B cell (primary cell): ENCODE measurements around the gene NCS1. TPM values are rescaled to one million over a fixed set of nuclear protein-coding genes. Genes with fewer than 3 reads are reported as not detected.

ENCODE experiments used
- ATAC-seq: fragments of 200-7000 bp; cut with Tn5 transposase; one replicate; pipeline ENCODE4 v1.10.0; 2021; ENCODE audit warnings: low read depth, mild to moderate bottlenecking, moderate number of reproducible peaks, moderate library complexity
- CTCF ChIA-PET: fragments of 350-600 bp; sonication (Branson Sonifier 250); formaldehyde crosslinking; loops from one replicate; lab custom pipeline; 2021; ENCODE audit warnings: antibody characterized with exemption, inconsistent platforms; lab: Charles Lee
- POLR2A ChIA-PET: fragments of 350-600 bp; sonication (Branson Sonifier 250); formaldehyde crosslinking; loops from one replicate; lab custom pipeline; 2021; ENCODE audit warnings: antibody characterized with exemption; lab: Charles Lee
- DNase-seq: peaks from one replicate; pipeline ENCODE4 v3.0.0; 2013
- H2AFZ ChIP-seq: 2 replicates; pipeline ENCODE4 v1.6.1; 2012; ENCODE audit warnings: mild to moderate bottlenecking, low read depth, low read length; ENCODE audit not compliant: insufficient read depth, poor library complexity, severe bottlenecking
- H3K27ac ChIP-seq, 2 donors: 1 replicate in 1 of 2; 2 replicates in 1 of 2; pipeline ENCODE4 v1.5.1; 2012 to 2013; ENCODE audit warnings: low read length in 2 of 2, mild to moderate bottlenecking in 2 of 2, moderate library complexity in 1 of 2
- H3K27me3 ChIP-seq, 4 experiments: fragments of 200-600 bp in 1 of 4; sonication (generic) in 1 of 4; replicated peaks in 1 of 4; 1 replicate in 2 of 4; 2 replicates in 2 of 4; pipeline versions ENCODE4 v1.6.1 to v1.7.0; 2013 to 2016; ENCODE audit warnings: low read length in 3 of 4, mild to moderate bottlenecking in 2 of 4, mixed read lengths in 1 of 4, moderate library complexity in 1 of 4; ENCODE audit not compliant: insufficient read depth in 4 of 4, control insufficient read depth in 3 of 4; ENCODE audit errors: control extremely low read depth in 1 of 4
- H3K36me3 ChIP-seq, 2 experiments: replicated peaks in 1 of 2; 1 replicate in 1 of 2; 2 replicates in 1 of 2; pipeline versions ENCODE4 v1.6.1 to v1.7.1; 2013; ENCODE audit warnings: low read length in 1 of 2; ENCODE audit not compliant: insufficient read depth in 2 of 2, control insufficient read depth in 1 of 2; ENCODE audit errors: control extremely low read depth in 1 of 2, extremely low read depth in 1 of 2
- H3K4me1 ChIP-seq, 2 donors: fragments of 200-600 bp in 1 of 2; sonication (generic) in 1 of 2; 1 replicate in 1 of 2; 2 replicates in 1 of 2; pipeline versions ENCODE4 v1.5.1 to v1.6.1; 2013 to 2017; ENCODE audit warnings: low read length in 2 of 2; ENCODE audit not compliant: control insufficient read depth in 2 of 2, insufficient read depth in 2 of 2
- H3K4me2 ChIP-seq: replicated peaks from 2 replicates; pipeline ENCODE3; 2012; ENCODE audit warnings: mild to moderate bottlenecking, low read depth, low read length; ENCODE audit not compliant: poor library complexity, severe bottlenecking
- H3K4me3 ChIP-seq, 5 experiments: fragments of 200-600 bp in 1 of 5; sonication (generic) in 1 of 5; 1 replicate in 3 of 5; 2 replicates in 2 of 5; pipeline versions ENCODE4 v1.5.1 to v1.7.0; 2011 to 2016; ENCODE audit warnings: low read length in 4 of 5, mild to moderate bottlenecking in 4 of 5, low read depth in 2 of 5, control low read depth in 1 of 5, moderate library complexity in 1 of 5; ENCODE audit not compliant: insufficient read depth in 1 of 5; ENCODE audit errors: control extremely low read depth in 1 of 5, extremely low read depth in 1 of 5
- H3K79me2 ChIP-seq: fragments of 200-600 bp; sonication (generic); one replicate; pipeline ENCODE4 v1.6.0; 2016; ENCODE audit warnings: low read length; ENCODE audit not compliant: control insufficient read depth, insufficient read depth
- H3K9ac ChIP-seq: fragments of 200-600 bp; sonication (generic); 2 replicates; pipeline ENCODE4 v1.6.1; 2017; ENCODE audit warnings: mild to moderate bottlenecking, low read length, moderate library complexity
- H3K9me3 ChIP-seq, 3 donors: one replicate each; pipeline versions ENCODE4 v1.6.1 to v1.7.1; 2013; ENCODE audit warnings: low read length in 2 of 3; ENCODE audit not compliant: control insufficient read depth in 2 of 3, insufficient read depth in 1 of 3; ENCODE audit errors: control extremely low read depth in 1 of 3
- H4K20me1 ChIP-seq: 2 replicates; pipeline ENCODE4 v1.6.0; 2012; ENCODE audit warnings: mild to moderate bottlenecking, low read length; ENCODE audit not compliant: insufficient read depth, control insufficient read depth, poor library complexity, severe bottlenecking
- H3K27ac Mint-ChIP-seq: one replicate; pipeline ENCODE4 v1.8.0; 2021; ENCODE audit warnings: mixed read lengths
- H3K27me3 Mint-ChIP-seq: one replicate; pipeline ENCODE4 v1.8.0; 2021; ENCODE audit warnings: mixed read lengths
- H3K4me1 Mint-ChIP-seq: one replicate; pipeline ENCODE4 v1.8.0; 2021; ENCODE audit warnings: mixed read lengths
- H3K4me3 Mint-ChIP-seq: one replicate; pipeline ENCODE4 v1.8.0; 2021; ENCODE audit warnings: mixed read lengths
- H3K9me3 Mint-ChIP-seq: one replicate; pipeline ENCODE4 v1.8.0; 2022; ENCODE audit warnings: mixed read lengths; ENCODE audit not compliant: insufficient read depth
- CTCF ChIP-seq: fragments of 200-600 bp; IDR thresholded peaks from one replicate; pipeline ENCODE4 v1.8.0; 2022; ENCODE audit warnings: antibody characterized with exemption, mild to moderate bottlenecking
- EZH2 ChIP-seq: IDR thresholded peaks from 2 replicates; pipeline ENCODE4 v1.6.1; 2012; ENCODE audit warnings: borderline replicate concordance, low read depth, mild to moderate bottlenecking, moderate library complexity, low read length; ENCODE audit not compliant: insufficient read depth, poor library complexity, severe bottlenecking
- WGBS: methylation state at CpG from one replicate; pipeline ENCODE4 v1.1.5; 2013; ENCODE audit warnings: missing lambda C conversion rate; ENCODE audit not compliant: insufficient coverage; 5-methylcytosine and 5-hydroxymethylcytosine counted together
- intact Hi-C: fragments of 100-400 bp; cut with micrococcal nuclease; formaldehyde crosslinking; loops from one replicate; pipeline ENCODE4 v1.10.0; 2022
- polyA plus RNA-seq: library from polyadenylated mRNA; depleted of rRNA; stranded (reverse); fragments of >200 nt; gene quantifications from 2 replicates; pipeline ENCODE4 v1.2.3, GENCODE V29; 2012
- total RNA-seq, 2 donors: library from RNA; stranded (reverse); fragments of 120-200 nt in 1 of 2; gene quantifications; 1 replicate in 1 of 2; 2 replicates in 1 of 2; pipeline versions ENCODE4 v1.2.3 to v1.2.4, GENCODE V29; 2013 to 2022

The NCS1 gene
- total and polyA plus RNA-seq, 2 donors (not counting 1 experiment from before 2014, with no cell fraction given) = 0.39 TPM; not detected in 1

DNA sequence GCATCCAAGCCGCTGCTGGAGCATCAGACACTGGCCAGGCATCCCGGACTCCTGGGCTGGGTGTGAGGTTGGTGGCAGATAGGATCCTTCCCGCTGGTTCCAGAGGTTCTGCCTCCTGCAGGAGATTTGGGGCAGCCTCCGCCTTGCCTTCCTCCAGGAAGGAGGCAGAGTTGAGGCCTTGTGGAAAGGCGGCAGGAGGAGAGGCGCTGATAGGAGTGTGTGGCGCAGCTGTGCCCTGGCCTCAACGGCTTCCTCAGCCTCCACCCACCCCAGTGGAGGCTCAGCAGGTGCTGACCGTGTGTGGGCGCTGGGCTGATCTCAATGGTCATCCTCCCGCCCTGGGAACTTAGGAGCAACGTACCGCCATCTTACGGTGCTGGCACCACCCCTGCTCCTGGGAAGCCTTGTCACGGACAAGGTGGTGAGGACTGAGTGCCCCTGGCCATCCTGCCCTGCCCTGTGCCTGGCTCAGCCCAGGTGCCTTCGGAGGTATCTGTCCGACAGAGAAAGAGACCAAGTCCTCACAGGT, 10.2 kb downstream of the NCS1 start:
- no peak overlapping the region for H3K4me3 Mint-ChIP-seq
- no peak overlapping the region for H3K4me3 ChIP-seq
- no peaks in the 10 kb centered on the region for H3K4me1 ChIP-seq
- no peak overlapping the region for H3K27ac Mint-ChIP-seq
- intact Hi-C loops = no loop called here
- ATAC-seq = no peak
- no peaks in the 10 kb centered on the region for H3K9me3 Mint-ChIP-seq
- 96% methylated on average over 15 of the region's 17 CpGs for WGBS
- ChIA-PET CTCF (no interaction called here), POLR2A (no interaction called here)
- H3K36me3 ChIP-seq = no peaks in the 10 kb centered on the region
- no peak for DNase-seq
- H4K20me1 ChIP-seq = no peaks in the 10 kb centered on the region
- no peak overlapping the region for H3K4me2 ChIP-seq
- no peak for TF ChIP-seq EZH2
- no peak for TF ChIP-seq CTCF
- no peak overlapping the region for H2AFZ ChIP-seq
- H3K9ac ChIP-seq = no peak overlapping the region
- no peaks in the 10 kb centered on the region for H3K27me3 ChIP-seq
- no peaks in the 10 kb centered on the region for H3K9me3 ChIP-seq
- no peaks in the 10 kb centered on the region for H3K4me1 Mint-ChIP-seq
- H3K79me2 ChIP-seq = no peaks in the 10 kb centered on the region
- H3K27ac ChIP-seq = no peak overlapping the region
- H3K27me3 Mint-ChIP-seq = peaks cover 10% of the 10 kb centered on the region

- no peaks in the 10 kb centered on the region for H4K20me1 ChIP-seq
- H3K27ac ChIP-seq = no peak overlapping the region
- H2AFZ ChIP-seq = no peak overlapping the region
- H3K4me1 ChIP-seq = no peaks in the 10 kb centered on the region
- H3K4me2 ChIP-seq = no peak overlapping the region
- no peak overlapping the region for H3K9ac ChIP-seq
- WGBS = 59% methylated on average over 7 of the region's 7 CpGs
- intact Hi-C loops = no loop called here
- Mint-ChIP-seq H3K27me3 (peaks cover 13% of the 10 kb centered on the region), H3K4me3 (no peak overlapping the region), H3K9me3 (no peaks in the 10 kb centered on the region), H3K27ac (no peak overlapping the region), H3K4me1 (no peaks in the 10 kb centered on the region)
- ChIA-PET POLR2A (no interaction called here), CTCF (no interaction called here)
- no peaks in the 10 kb centered on the region for H3K79me2 ChIP-seq
- TF ChIP-seq EZH2 = no peak
- no peak for TF ChIP-seq CTCF
- no peak for ATAC-seq
- H3K36me3 ChIP-seq = no peaks in the 10 kb centered on the region
- no peak overlapping the region for H3K4me3 ChIP-seq
- no peaks in the 10 kb centered on the region for H3K9me3 ChIP-seq
- H3K27me3 ChIP-seq = no peaks in the 10 kb centered on the region
- no peak for DNase-seq
These were observed 11.0 kb downstream of the NCS1 start for GRCh38 chr9:130183133-130183762.
